WI38 (cell line): Measurements from ENCODE around the gene CDH20.
"Not testable (repeated sequence)": the region's sequence is repeated elsewhere in the genome, so short reads cannot be mapped to it uniquely, and the experiment has no call there.

Experiments
- H3K4me3 ChIP-seq: 2 replicates; pipeline ENCODE4 v1.5.1; 2011; ENCODE audit warnings: low read depth, mild to moderate bottlenecking, control low read depth, low read length
- TF ChIP-seq, protein P1 (sequence below): IDR thresholded peaks from 2 replicates; pipeline ENCODE4 v1.5.1; 2012; ENCODE audit warnings: low read depth, mild to moderate bottlenecking, control low read depth, low read length

CDH20 gene

DNA sequence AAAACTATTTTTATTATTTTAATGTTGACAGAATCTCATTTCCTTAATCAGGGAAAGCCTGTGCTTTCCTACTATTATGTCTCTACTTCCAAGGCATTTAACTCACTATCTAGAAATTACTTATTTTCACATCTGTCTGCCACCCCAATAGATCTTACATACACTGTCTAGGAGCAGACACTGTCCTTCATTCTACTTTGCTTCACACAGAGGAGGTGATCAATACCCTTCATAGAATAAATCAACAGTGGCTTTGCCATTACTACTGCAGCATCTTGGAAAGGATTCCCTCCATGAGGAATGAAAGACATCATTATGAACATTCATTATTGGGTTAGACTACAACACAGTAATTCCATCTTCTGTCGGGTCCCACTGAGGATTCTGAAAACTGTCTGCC, 31.7 kb downstream of the CDH20 start:
- TF ChIP-seq, protein P1, sequence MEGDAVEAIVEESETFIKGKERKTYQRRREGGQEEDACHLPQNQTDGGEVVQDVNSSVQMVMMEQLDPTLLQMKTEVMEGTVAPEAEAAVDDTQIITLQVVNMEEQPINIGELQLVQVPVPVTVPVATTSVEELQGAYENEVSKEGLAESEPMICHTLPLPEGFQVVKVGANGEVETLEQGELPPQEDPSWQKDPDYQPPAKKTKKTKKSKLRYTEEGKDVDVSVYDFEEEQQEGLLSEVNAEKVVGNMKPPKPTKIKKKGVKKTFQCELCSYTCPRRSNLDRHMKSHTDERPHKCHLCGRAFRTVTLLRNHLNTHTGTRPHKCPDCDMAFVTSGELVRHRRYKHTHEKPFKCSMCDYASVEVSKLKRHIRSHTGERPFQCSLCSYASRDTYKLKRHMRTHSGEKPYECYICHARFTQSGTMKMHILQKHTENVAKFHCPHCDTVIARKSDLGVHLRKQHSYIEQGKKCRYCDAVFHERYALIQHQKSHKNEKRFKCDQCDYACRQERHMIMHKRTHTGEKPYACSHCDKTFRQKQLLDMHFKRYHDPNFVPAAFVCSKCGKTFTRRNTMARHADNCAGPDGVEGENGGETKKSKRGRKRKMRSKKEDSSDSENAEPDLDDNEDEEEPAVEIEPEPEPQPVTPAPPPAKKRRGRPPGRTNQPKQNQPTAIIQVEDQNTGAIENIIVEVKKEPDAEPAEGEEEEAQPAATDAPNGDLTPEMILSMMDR, result no peak
- H3K4me3 ChIP-seq, result no peak overlapping the region

DNA sequence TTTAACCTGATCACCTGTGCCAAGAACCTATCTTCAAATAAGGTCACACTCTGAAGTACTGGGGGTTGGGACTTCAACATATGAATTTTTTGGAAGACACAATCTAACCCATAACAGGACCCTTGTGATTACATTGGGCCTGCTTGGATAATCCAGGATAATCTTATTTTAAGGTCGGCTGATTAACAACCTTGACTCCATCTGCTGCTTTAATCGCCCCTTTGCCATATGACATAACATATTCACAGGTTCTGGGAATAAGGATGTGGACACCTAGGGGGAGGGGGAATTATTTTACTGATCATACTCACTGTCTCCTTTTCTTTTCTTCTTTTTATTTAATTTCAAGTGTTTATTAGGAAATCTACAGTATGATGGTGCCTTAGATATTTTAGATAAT, 34.8 kb downstream of the CDH20 start:
- TF ChIP-seq, protein P1, result no peak

DNA sequence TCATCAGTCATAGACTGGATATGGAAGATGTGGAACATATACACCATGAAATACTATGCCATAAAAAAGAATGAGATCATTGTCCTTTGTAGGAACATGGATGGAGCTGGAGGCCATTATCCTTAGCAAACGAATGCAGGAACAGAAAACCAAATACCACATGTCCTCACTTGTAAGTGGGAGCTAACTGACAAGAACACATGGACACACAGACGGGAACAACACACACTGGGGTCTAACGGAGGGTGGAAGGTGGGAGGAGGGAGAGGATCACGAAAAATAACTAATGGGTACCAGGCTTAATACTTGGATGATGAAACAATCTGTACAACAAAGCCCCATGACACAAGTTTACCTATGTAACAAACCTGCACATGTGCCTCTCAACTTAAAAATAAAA, 36.4 kb downstream of the CDH20 start:
- not testable (repeated sequence) for H3K4me3 ChIP-seq

More for the DNA sequence above, 34.8 kb downstream of the CDH20 start:
- no peak overlapping the region for H3K4me3 ChIP-seq

DNA sequence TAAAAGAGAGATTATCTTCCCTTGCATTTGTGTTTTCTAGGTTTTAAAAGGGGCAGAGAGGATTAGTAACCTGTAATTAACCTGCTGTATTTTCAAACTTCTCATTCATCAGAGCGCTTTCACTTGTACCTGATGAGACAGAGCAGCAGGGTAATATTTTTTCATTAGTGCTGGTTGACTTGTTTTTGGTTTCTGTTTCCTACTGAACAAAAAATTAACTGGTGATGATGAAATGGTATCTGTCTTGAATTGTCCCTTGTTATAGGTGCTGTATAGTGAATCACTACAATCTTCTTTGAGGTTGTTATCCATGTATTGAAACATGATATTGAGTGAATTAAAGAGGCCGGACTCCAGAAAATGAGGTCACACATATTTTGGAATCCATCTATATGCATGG, 37.9 kb downstream of the CDH20 start:
- H3K4me3 ChIP-seq, result no peak overlapping the region
- TF ChIP-seq, protein P1, result no peak

DNA sequence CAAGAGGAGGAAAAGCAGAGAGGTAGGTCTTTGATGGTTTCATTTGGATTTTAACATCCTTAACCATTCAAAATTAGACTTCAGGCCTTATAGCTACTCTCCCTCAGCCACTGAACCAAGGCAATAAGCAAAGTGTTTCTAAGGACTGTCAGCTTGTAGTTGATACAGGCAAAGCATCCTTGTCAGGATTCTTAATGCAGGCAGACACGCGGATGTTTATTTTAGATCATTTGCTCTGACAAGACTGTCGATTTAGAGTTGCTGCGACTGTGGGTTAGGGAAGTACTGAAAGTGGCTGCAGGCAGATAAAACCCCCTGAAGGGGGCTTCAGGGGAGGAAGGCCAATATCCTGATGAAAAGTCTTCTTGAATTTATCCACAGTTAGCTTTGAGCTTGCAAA, 46.6 kb downstream of the CDH20 start:
- TF ChIP-seq, protein P1, result no peak
- no peak overlapping the region for H3K4me3 ChIP-seq

DNA sequence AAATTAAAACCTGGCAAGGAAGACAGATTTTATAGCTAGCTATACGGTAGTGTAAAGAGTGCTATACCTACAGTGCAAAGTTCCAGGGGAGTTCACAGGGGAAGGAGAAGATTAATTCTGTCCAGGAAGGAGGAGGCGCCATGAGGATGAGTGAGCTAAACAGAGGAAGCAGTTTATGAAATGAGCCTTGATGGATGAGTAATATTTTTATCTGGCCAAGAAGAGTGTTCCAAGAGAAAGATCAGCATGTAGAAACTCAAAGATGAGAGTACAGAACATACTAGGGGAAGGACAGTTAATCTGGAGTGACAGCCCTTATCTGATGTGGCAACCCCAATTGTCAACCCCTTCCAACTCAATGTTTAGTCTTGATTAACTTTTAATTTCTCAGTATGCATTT, 54.8 kb downstream of the CDH20 start:
- H3K4me3 ChIP-seq, result no peak overlapping the region
- TF ChIP-seq, protein P1, result no peak

DNA sequence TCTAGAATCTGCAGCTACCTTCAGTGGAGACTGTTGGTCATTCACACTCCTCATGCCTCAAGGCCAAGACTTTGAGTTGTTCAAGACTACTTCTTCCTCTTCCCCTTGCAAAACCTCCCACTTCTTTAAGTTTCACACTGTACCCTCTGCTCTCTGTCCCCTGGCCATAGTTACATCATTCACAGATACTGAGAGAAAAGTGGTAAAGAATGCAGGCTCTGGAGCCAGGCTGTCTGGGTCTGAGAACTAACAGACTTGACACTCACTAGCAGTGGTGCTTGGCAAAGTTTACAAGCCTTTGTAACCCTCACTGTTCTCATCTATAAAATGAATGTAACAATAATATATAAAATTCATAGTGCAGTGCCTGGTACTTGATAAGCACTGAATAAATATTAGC, 61.8 kb downstream of the CDH20 start:
- no peak overlapping the region for H3K4me3 ChIP-seq
- TF ChIP-seq, protein P1, result no peak

DNA sequence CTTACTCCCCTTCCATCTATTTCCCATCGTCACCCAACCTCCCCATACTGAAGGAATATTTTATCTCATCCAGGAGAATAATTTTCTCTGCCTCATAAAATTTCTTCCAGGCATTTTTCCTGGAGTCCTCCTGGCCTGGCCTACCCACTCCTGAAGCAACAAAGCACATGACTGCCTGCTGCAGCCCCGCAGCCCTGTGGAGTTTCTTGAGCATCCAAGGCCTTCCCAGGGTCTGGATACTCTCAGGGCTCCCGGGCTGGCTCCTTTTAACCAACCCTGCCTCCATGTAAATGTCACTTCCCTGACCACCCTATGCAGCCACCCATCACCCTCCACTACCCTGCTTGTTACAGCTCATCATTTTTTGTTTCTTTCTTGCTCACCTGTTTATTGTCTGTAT, 64.0 kb downstream of the CDH20 start:
- TF ChIP-seq, protein P1, result no peak
- no peak overlapping the region for H3K4me3 ChIP-seq
